ENCODE data around the gene TAF4. TPM values are rescaled to one million over a fixed set of nuclear protein-coding genes. Genes with fewer than 3 reads are reported as not detected.

TAF4 gene
- total RNA-seq, 1 donor from 2014 or later, result 11.5 TPM

DNA sequence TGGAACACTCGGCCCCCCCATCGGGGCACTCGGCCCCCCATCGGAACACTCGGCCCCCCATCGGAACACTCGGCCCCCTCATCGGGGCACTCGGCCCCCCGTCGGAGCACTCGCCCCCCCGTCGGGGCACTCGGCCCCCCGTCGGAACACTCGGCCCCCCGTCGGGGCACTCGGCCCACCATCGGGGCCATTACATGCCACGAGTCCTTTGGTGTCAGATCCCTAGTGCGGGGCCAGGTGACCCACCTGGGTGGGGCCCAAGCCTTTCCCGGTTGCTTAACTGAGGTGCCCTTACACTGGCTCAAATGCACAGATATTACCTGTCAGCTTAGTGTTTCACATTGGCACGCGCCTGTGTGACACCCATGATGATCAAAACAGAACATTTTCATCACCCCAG is 95.9 kb downstream of the TAF4 start:
- Mint-ChIP-seq H3K4me3 (ENCODE audit: unreplicated experiment) (no peak overlapping the region), H3K36me3 (ENCODE audit: low read depth) (peaks cover 17% of the 10 kb centered on the region), H3K4me1 (ENCODE audit: low read depth) (no peaks in the 10 kb centered on the region), H3K27me3 (ENCODE audit: low read depth) (no peaks in the 10 kb centered on the region), H3K27ac (ENCODE audit: unreplicated experiment) (no peak overlapping the region), H3K9me3 (ENCODE audit: low read depth) (peaks cover 6% of the 10 kb centered on the region)
- TF ChIP-seq, protein P1, sequence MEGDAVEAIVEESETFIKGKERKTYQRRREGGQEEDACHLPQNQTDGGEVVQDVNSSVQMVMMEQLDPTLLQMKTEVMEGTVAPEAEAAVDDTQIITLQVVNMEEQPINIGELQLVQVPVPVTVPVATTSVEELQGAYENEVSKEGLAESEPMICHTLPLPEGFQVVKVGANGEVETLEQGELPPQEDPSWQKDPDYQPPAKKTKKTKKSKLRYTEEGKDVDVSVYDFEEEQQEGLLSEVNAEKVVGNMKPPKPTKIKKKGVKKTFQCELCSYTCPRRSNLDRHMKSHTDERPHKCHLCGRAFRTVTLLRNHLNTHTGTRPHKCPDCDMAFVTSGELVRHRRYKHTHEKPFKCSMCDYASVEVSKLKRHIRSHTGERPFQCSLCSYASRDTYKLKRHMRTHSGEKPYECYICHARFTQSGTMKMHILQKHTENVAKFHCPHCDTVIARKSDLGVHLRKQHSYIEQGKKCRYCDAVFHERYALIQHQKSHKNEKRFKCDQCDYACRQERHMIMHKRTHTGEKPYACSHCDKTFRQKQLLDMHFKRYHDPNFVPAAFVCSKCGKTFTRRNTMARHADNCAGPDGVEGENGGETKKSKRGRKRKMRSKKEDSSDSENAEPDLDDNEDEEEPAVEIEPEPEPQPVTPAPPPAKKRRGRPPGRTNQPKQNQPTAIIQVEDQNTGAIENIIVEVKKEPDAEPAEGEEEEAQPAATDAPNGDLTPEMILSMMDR (IDR thresholded peaks at IDR 0.05), result no peak
- no peak for DNase-seq (ENCODE audit: low spot score)

- peak; percentile 62 for DNase-seq (ENCODE audit: low spot score)
- no peaks in the 10 kb centered on the region for H3K4me1 Mint-ChIP-seq (ENCODE audit: low read depth)
- H3K4me3 Mint-ChIP-seq (ENCODE audit: unreplicated experiment), result no peak overlapping the region
- peaks cover 6% of the 10 kb centered on the region for H3K9me3 Mint-ChIP-seq (ENCODE audit: low read depth)
- peaks cover 15% of the 10 kb centered on the region for H3K36me3 Mint-ChIP-seq (ENCODE audit: low read depth)
- no peak overlapping the region for H3K27ac Mint-ChIP-seq (ENCODE audit: unreplicated experiment)
- TF ChIP-seq, protein P1 (IDR thresholded peaks at IDR 0.05), result no peak
- no peaks in the 10 kb centered on the region for H3K27me3 Mint-ChIP-seq (ENCODE audit: low read depth)
Observed at GRCh38 chr20:61968932-61969331, 96.7 kb downstream of the TAF4 start.

- no peak overlapping the region for H3K4me3 Mint-ChIP-seq (ENCODE audit: unreplicated experiment)
- TF ChIP-seq, protein P1 (IDR thresholded peaks at IDR 0.05), result no peak
Observed at GRCh38 chr20:61968036-61968810, 97.5 kb downstream of the TAF4 start.

DNA sequence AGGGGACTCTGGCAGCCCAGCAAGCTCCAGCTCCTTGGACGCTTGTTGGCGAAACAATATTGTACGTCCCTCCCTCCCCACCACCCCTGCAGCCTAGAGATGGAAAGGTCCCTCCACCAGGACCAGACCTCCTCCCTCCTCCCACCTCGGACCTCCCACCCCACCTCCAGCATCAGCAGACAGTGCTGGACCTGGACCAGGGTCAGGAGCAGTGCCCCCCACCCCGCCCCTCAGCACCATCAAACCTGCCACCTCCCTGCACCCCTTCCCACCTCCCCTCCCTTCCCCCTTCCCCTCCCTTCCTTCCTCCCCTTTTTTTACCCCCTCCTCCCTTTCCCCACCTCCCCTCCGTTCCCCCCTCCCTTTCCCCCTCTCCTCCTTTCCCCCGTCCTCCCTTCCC is 98.4 kb downstream of the TAF4 start:
- no peaks in the 10 kb centered on the region for H3K27me3 Mint-ChIP-seq (ENCODE audit: low read depth)
- TF ChIP-seq, protein P1 (IDR thresholded peaks at IDR 0.05), result no peak
- H3K4me1 Mint-ChIP-seq (ENCODE audit: low read depth), result no peaks in the 10 kb centered on the region
- peaks cover 3% of the 10 kb centered on the region for H3K9me3 Mint-ChIP-seq (ENCODE audit: low read depth)
- peak; percentile 61 for DNase-seq (ENCODE audit: low spot score)
- no peak overlapping the region for H3K27ac Mint-ChIP-seq (ENCODE audit: unreplicated experiment)
- H3K4me3 Mint-ChIP-seq (ENCODE audit: unreplicated experiment), result no peak overlapping the region
- peaks cover 3% of the 10 kb centered on the region for H3K36me3 Mint-ChIP-seq (ENCODE audit: low read depth)

More at GRCh38 chr20:61968036-61968810, 97.5 kb downstream of the TAF4 start:
- no peak for DNase-seq (ENCODE audit: low spot score)
- H3K4me1 Mint-ChIP-seq (ENCODE audit: low read depth), result no peaks in the 10 kb centered on the region
- no peak overlapping the region for H3K27ac Mint-ChIP-seq (ENCODE audit: unreplicated experiment)
- H3K9me3 Mint-ChIP-seq (ENCODE audit: low read depth), result peaks cover 6% of the 10 kb centered on the region
- peaks cover 12% of the 10 kb centered on the region for H3K36me3 Mint-ChIP-seq (ENCODE audit: low read depth)
- H3K27me3 Mint-ChIP-seq (ENCODE audit: low read depth), result no peaks in the 10 kb centered on the region

GRCh38 chr20:61966492-61967244 is 99.0 kb downstream of the TAF4 start:
- DNase-seq (ENCODE audit: low spot score), result peak; percentile 78
- Mint-ChIP-seq H3K27me3 (ENCODE audit: low read depth) (no peaks in the 10 kb centered on the region), H3K36me3 (ENCODE audit: low read depth) (no peaks in the 10 kb centered on the region), H3K9me3 (ENCODE audit: low read depth) (no peaks in the 10 kb centered on the region), H3K4me3 (ENCODE audit: unreplicated experiment) (no peak overlapping the region), H3K4me1 (ENCODE audit: low read depth) (no peaks in the 10 kb centered on the region), H3K27ac (ENCODE audit: unreplicated experiment) (no peak overlapping the region)
- TF ChIP-seq, protein P1 (IDR thresholded peaks at IDR 0.05), result no peak

All from chondrocyte (in vitro differentiated cells).